Right lobe of liver (tissue), 4 donors: ENCODE measurements around the gene SPRY4.
"Not testable (repeated sequence)": the region's sequence is repeated elsewhere in the genome, so short reads cannot be mapped to it uniquely, and the experiment has no call there.

Experiments used
- POLR2A ChIP-seq: fragments of 450-650 bp; IDR thresholded peaks from one replicate; pipeline ENCODE4 v1.6.1; 2017; ENCODE audit warnings: antibody characterized with exemption, mild to moderate bottlenecking
- TF ChIP-seq, protein P1 (sequence below), 4 donors: fragments of 200-600 bp in 3 of 4; fragments of 450-650 bp in 1 of 4; IDR thresholded peaks; one replicate each; pipeline versions ENCODE4 v1.5.1 to v1.8.0; 2016 to 2022; ENCODE audit warnings: antibody characterized with exemption in 4 of 4, mild to moderate bottlenecking in 2 of 4
- donor health status: DM: no; HTN: no; CAD: no.
- donor health status: DM: no; HTN: no; CAD: no.
- donor health status: DM: no; HTN: yes; CAD: no.

DNA sequence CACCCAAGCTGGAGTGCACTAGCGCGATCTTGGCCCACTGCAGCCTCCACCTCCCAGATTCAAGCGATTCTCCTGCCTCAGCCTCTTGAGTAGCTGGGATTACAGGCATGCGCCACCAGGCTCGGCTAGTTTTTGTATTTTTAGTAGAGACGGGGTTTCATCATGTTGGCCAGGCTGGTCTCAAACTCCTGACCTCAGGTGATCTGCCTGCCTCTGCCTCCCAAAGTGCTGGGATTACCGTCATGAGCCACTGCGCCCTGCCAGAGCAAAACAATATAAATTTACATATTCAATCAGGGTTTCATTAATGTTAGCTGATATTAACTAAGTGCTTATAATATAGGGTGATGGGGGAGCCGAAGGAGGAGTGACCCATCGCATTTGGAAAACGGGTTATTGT is 37.4 kb upstream of the SPRY4 start:
- TF ChIP-seq POLR2A, result not testable (repeated sequence)
- TF ChIP-seq, protein P1, sequence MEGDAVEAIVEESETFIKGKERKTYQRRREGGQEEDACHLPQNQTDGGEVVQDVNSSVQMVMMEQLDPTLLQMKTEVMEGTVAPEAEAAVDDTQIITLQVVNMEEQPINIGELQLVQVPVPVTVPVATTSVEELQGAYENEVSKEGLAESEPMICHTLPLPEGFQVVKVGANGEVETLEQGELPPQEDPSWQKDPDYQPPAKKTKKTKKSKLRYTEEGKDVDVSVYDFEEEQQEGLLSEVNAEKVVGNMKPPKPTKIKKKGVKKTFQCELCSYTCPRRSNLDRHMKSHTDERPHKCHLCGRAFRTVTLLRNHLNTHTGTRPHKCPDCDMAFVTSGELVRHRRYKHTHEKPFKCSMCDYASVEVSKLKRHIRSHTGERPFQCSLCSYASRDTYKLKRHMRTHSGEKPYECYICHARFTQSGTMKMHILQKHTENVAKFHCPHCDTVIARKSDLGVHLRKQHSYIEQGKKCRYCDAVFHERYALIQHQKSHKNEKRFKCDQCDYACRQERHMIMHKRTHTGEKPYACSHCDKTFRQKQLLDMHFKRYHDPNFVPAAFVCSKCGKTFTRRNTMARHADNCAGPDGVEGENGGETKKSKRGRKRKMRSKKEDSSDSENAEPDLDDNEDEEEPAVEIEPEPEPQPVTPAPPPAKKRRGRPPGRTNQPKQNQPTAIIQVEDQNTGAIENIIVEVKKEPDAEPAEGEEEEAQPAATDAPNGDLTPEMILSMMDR (IDR thresholded peaks at IDR 0.05), result not testable (repeated sequence)
